A549 (cell line): Measurements from ENCODE around the gene NGF.
"Not testable (repeated sequence)": the region's sequence is repeated elsewhere in the genome, so short reads cannot be mapped to it uniquely, and the experiment has no call there.

ENCODE experiments used
- CEBPB ChIP-seq, 2 experiments: fragments of >200 bp in 1 of 2; sonication (Bioruptor Twin) in 1 of 2; formaldehyde crosslinking in 1 of 2; IDR thresholded peaks; 2 replicates each; pipeline ENCODE4 v1.6.1; 2012 to 2016
- CTCF ChIP-seq: fragments of >200 bp; sonication (Bioruptor Twin); formaldehyde crosslinking; IDR thresholded peaks from 3 replicates; pipeline ENCODE4 v1.5.1; 2016
- HDAC2 ChIP-seq: fragments of 200-600 bp; sonication (generic); IDR thresholded peaks from 2 replicates; pipeline ENCODE4 v1.6.1; 2016
- PBX3 ChIP-seq: IDR thresholded peaks from 2 replicates; pipeline ENCODE4 v1.6.1; 2012
- POLR2A ChIP-seq: IDR thresholded peaks from 2 replicates; pipeline ENCODE4 v1.6.1; 2012; ENCODE audit warnings: mild to moderate bottlenecking, low read length
- RAD21 ChIP-seq, 2 experiments: fragments of >200 bp in 1 of 2; sonication (Bioruptor Twin) in 1 of 2; formaldehyde crosslinking in 1 of 2; IDR thresholded peaks in 1 of 2; conservative IDR thresholded peaks in 1 of 2; 2 replicates in 1 of 2; 3 replicates in 1 of 2; pipeline ENCODE4 v1.6.1; 2012 to 2018; ENCODE audit warnings: inconsistent platforms in 1 of 2

GRCh38 chr1:115383455-115383854 lies 45.4 kb upstream of the NGF start:
- not testable (repeated sequence) for TF ChIP-seq CEBPB (IDR thresholded peaks at IDR 0.05); RAD21 (conservative IDR thresholded peaks at IDR 0.05 in 1 of 2, IDR thresholded peaks at IDR 0.05 in 1 of 2); HDAC2; PBX3; CTCF; POLR2A
